Activated naive CD4-positive, alpha-beta T cell treated with anti-CD3 and anti-CD28 coated beads, Interleukin-2, amount 50 U/mL, for 16 hours (primary cell): Measurements from ENCODE around the gene PSMD12.

ENCODE experiments used
- DNase-seq: peaks from one replicate; pipeline ENCODE4 v3.0.0-alpha.2; 2020

The PSMD12 gene

DNA sequence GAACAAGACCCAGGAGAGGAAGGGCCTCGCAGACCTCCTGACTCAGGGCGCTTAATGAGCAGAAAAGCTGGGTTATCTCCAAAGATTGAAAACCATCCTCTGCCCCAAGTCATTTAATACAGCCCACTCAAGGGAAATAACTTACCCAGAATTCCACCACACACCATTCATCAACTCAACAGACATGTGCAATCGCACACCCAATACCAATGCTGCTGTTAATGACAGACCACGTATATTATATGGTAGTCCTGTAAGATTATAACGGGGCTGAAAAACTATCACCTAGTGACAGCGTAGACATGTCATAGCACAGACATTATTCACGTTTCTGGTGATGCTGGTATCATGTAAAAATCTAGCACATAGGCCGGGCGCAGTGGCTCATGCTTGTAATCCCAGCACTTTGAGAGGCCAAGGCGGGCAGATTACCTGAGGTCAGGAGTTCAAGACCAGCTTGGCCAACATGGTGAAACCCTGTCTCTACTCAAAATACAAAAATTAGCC is 68.9 kb downstream of the PSMD12 start:
- no peak for DNase-seq

DNA sequence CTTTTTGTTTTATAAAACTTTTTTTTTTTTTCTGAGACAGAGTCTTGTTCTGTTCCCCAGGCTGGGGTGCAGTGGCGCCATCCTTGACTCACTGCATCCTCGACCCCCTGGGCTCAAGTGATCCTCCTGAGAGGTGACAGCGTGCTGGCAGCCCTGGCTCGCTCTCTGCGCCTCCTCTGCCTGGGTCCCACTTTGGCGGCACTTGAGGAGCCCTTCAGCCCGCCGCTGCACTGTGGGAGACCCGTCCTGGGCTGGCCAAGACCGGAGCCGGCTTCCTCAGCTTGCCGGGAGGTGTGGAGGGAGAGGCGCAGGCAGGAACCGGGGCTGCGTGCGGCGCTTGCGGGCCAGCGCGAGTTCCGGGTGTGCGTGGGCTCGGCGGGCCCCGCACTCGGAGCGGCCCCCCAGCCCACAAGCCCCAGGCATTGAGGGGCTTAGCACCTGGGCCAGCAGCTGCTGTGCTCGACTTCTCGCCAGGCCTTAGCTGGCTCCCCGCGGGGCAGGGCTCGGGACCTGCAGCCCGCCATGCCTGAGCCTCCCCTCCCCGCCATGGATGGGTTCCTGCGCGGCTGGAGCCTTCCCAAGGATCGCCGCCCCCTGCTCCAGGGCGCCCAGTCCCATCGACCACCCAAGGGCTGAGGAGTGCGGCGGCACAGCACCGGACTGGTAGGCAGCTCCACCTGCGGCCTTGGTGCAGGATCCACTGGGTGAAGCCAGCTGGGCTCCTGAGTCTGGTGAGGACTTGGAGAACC is 71.8 kb downstream of the PSMD12 start:
- DNase-seq = no peak

DNA sequence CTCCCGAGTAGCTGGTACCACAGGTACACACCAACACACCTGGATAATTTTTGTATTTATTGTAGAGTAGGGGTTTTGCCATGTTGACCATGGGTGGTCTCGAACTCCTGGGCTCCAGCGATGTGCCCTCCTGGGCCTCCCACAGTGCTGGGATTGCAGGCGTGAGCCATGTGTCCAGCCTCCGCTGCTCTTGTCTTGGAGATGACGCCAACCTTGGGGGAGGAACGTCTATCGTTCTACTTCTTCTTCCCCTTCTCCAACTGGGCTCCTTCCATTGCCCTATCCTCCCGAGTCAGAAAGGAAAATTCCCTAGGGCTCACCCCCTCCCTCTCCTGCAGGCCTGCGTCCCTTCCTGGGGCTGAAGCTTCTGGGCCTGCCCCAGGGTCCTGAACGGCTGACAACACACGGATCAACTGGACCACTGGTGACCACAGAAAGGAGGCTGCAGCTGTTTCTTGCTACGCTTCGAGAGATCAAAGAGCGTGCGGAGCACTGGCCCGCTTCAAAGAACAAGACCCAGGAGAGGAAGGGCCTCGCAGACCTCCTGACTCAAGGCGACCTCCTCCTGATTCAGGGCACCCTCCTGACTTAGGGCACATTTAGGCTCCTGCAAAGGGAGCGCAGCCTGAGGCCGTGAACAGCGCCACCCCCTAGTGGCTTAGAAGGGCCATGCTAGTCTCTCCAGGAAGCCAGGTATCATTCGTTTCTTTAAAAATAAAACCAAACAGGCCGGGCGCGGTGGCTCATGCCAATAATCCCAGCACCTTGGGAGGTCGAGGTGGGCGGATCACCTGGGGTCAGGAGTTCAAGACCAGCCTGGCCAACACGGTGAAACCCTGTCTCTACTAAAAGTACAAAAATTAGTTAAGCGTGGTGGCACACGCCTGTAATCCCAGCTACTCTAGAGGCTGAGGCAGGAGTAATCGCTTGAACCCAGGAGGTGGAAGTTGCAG is 72.8 kb downstream of the PSMD12 start:
- peak; percentile 65 for DNase-seq

DNA sequence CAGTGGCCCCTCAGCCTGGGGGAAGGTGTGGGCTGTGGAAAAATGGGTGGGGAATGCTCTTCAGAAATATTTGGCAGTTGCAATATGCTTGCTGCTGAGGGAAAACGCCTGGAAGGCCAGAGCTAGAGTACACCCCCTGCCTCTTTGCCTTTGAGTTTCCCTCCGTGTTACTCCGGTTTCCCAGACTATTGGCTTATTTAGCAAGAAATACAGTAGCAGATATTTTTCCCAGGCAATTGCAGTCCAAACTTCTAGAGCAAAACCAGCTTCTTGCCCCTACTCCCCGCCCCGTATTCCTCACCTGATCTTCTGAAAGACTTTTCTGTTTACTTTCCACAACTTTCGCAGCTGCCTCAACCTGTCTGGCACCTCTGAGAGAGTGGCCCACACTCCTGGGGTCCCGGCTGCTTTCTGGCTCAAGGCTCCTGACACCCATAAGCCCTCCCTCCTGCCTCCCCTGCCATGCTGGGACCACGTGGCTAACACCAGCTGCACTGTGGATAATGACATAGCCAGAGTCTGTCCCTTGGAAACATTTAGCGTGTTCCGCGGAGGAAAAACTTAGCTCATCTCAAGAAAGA is 75.6 kb downstream of the PSMD12 start:
- no peak for DNase-seq

DNA sequence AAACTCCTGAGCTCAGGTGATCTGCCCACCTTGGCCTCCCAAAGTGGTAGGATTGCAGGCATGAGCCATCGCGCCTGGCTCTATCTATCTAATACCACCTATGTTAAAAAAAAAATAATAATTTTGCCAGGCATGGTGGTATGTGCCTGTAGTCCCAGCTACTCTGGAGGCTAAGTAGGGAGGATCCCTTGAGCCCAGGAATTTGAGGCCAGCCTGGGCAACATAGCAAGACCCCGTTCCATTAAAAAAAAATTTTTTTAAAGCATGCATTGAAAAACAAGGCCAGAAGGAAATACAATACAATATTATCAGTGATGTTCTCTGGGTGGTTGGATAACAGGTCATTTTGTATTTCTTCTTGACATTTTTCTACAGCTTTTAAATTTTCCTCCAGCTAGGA is 76.1 kb downstream of the PSMD12 start:
- no peak for DNase-seq

DNA sequence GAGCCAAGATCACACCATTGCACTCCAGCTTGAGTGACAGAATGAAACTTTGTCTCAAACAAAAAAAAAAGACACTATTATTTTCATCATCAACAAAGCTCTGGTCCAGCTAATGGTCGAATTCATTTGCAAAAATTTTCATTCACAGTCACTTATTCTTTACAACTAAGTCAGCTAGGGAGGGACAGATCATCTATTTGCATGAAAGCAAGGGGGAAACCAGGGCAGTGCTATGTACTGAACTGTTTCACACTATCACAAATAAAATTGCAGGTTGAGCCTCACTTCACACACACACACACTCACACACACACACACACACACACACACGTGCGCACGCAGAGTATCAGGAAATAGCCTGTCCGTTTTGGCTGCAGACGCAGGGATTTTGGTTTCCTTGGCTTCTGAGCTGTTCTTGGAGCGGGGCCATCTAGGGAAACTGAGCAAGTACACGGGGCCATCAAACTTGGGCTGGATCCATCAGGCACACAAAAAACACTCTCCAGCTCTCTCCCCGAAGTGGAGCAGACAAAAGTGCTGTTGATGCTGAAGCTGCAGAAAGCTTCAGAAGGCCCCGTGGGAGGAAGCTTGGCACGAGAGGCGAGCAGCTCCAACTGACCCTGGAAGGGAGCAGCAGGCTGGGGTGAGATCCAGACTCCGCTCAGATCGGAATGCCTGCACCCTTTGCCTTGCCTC is 77.0 kb downstream of the PSMD12 start:
- no peak for DNase-seq
